Adipocyte (in vitro differentiated cells): ENCODE measurements around the gene ZBTB46.

Experiments
- DNase-seq: peaks from one replicate; pipeline ENCODE4 v3.0.0-alpha.2; 2015; ENCODE audit warnings: low read depth
- H3K27me3 ChIP-seq: replicated peaks from 2 replicates; pipeline ENCODE4 v1.7.0; 2013; ENCODE audit warnings: mild to moderate bottlenecking, low read length, moderate library complexity; ENCODE audit not compliant: control insufficient read depth, insufficient read depth
- H3K36me3 ChIP-seq: 2 replicates; pipeline ENCODE4 v1.7.0; 2013; ENCODE audit warnings: low read length, mild to moderate bottlenecking, moderate library complexity; ENCODE audit not compliant: control insufficient read depth, insufficient read depth, severe bottlenecking
- H3K4me1 ChIP-seq: 2 replicates; pipeline ENCODE4 v1.7.0; 2013; ENCODE audit warnings: mild to moderate bottlenecking, low read length, moderate library complexity; ENCODE audit not compliant: control insufficient read depth, insufficient read depth
- H3K4me3 ChIP-seq: 2 replicates; pipeline ENCODE4 v1.7.0; 2013; ENCODE audit warnings: mild to moderate bottlenecking, low read length, moderate library complexity
- H3K9ac ChIP-seq: 2 replicates; pipeline ENCODE4 v1.7.0; 2013; ENCODE audit warnings: mild to moderate bottlenecking, low read length, moderate library complexity
- H3K9me3 ChIP-seq: 2 replicates; pipeline ENCODE4 v1.7.0; 2013; ENCODE audit warnings: mild to moderate bottlenecking, low read length, moderate library complexity; ENCODE audit not compliant: control insufficient read depth

Gene ZBTB46

GRCh38 chr20:63754008-63754407 lies 77.1 kb downstream of the ZBTB46 start:
- no peak overlapping the region for H3K4me3 ChIP-seq
- no peak overlapping the region for H3K9ac ChIP-seq
- H3K36me3 ChIP-seq = no peaks in the 10 kb centered on the region
- H3K9me3 ChIP-seq = no peaks in the 10 kb centered on the region
- H3K4me1 ChIP-seq = no peaks in the 10 kb centered on the region
- peaks cover 8% of the 10 kb centered on the region for H3K27me3 ChIP-seq
- no peak for DNase-seq

GRCh38 chr20:63753381-63753780 lies 77.7 kb downstream of the ZBTB46 start:
- Histone ChIP-seq H3K4me1 (no peaks in the 10 kb centered on the region), H3K36me3 (no peaks in the 10 kb centered on the region), H3K27me3 (peaks cover 8% of the 10 kb centered on the region), H3K9me3 (no peaks in the 10 kb centered on the region), H3K9ac (no peak overlapping the region), H3K4me3 (no peak overlapping the region)
- DNase-seq = no peak

DNA sequence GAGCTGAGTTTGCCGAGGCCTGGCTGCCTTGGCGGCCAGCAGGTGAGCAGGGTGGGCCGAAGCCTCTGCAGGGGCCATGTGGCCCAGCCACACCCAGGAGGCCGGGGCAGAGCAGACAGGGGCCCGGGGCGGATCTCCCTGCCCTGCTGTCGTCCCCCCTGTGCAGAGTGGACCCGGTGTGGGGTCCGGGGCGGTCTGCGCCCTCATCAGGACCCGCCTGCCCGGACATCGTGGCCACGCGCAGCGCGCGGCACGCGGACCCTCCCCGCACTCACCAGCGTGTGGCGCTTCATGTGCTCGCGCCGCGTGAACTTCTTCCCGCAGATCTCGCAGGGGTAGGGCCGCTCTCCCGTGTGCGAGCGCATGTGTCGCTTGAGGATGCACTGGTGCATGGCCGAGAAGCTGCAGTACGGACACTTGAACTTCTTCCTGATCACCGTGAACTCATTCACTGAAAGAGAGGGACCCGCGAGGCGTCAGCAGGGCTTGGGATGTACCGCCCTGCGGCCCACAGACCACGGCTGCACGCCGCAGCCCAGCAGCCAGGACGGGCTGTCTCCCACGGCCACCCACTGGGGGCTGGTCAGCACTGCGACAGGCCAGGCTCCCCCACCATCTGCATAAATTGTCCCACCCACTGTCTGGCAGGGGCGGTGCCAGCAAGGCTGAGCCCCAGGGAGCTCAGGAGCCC lies 78.5 kb downstream of the ZBTB46 start:
- DNase-seq = no peak
- Histone ChIP-seq H3K9me3 (no peaks in the 10 kb centered on the region), H3K4me1 (no peaks in the 10 kb centered on the region), H3K36me3 (no peaks in the 10 kb centered on the region), H3K9ac (no peak overlapping the region), H3K4me3 (no peak overlapping the region), H3K27me3 (peaks cover 8% of the 10 kb centered on the region)

- no peak overlapping the region for H3K9ac ChIP-seq
- no peaks in the 10 kb centered on the region for H3K9me3 ChIP-seq
- DNase-seq = no peak
- H3K36me3 ChIP-seq = no peaks in the 10 kb centered on the region
- no peak overlapping the region for H3K4me3 ChIP-seq
- no peaks in the 10 kb centered on the region for H3K4me1 ChIP-seq
- peaks cover 5% of the 10 kb centered on the region for H3K27me3 ChIP-seq
Observed at GRCh38 chr20:63751471-63752271, 79.4 kb downstream of the ZBTB46 start.

DNA sequence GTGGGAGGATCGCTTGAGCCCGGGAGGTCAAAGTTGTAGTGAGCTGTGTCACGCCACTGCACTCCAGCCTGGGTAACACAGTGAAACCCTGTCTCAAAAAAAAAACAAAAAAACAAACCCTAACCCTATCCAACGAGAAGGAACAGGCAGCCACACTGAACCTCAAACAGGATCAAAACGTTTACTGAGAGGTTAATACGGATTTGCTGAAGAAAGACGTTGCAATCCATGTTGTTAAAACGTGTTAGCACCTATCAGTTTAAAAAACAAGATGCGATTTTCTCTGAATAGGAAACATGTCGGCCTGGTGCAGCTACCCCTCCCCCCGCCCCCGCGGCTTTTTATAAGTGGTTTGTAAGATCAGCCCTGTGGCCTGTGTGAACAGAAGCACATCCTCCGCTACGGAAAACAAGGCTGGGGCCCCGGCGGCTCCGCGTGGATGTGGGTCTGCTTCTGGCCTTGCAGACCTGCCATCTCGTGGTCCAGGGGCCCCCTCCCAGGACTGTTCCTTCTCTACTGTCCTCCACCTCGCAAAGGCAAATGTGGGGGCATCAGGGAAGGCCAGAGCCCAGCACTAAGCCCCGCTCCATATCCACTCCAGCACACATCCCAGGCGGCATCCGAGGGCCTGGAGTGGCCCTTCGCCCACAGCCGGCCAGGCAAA lies 80.1 kb downstream of the ZBTB46 start:
- peaks cover 5% of the 10 kb centered on the region for H3K27me3 ChIP-seq
- no peak overlapping the region for H3K9ac ChIP-seq
- H3K36me3 ChIP-seq = no peaks in the 10 kb centered on the region
- no peak overlapping the region for H3K4me3 ChIP-seq
- H3K4me1 ChIP-seq = no peaks in the 10 kb centered on the region
- DNase-seq = no peak
- no peaks in the 10 kb centered on the region for H3K9me3 ChIP-seq

GRCh38 chr20:63749597-63750508 lies 81.2 kb downstream of the ZBTB46 start:
- no peak for DNase-seq
- H3K4me1 ChIP-seq = peaks cover 4% of the 10 kb centered on the region
- H3K9ac ChIP-seq = no peak overlapping the region
- no peaks in the 10 kb centered on the region for H3K27me3 ChIP-seq
- no peaks in the 10 kb centered on the region for H3K36me3 ChIP-seq
- H3K9me3 ChIP-seq = no peaks in the 10 kb centered on the region
- no peak overlapping the region for H3K4me3 ChIP-seq

- no peak for DNase-seq
- H3K9ac ChIP-seq = no peak overlapping the region
- H3K9me3 ChIP-seq = no peaks in the 10 kb centered on the region
- peaks cover 6% of the 10 kb centered on the region for H3K4me1 ChIP-seq
- H3K4me3 ChIP-seq = no peak overlapping the region
- H3K36me3 ChIP-seq = peaks cover 2% of the 10 kb centered on the region
- H3K27me3 ChIP-seq = no peaks in the 10 kb centered on the region
Observed at GRCh38 chr20:63748934-63749270, 82.2 kb downstream of the ZBTB46 start.

GRCh38 chr20:63748070-63748933 lies 82.8 kb downstream of the ZBTB46 start:
- DNase-seq = no peak
- Histone ChIP-seq H3K36me3 (peaks cover 8% of the 10 kb centered on the region), H3K9me3 (no peaks in the 10 kb centered on the region), H3K4me3 (no peak overlapping the region), H3K27me3 (no peaks in the 10 kb centered on the region), H3K9ac (no peak overlapping the region), H3K4me1 (peaks cover 6% of the 10 kb centered on the region)

- H3K36me3 ChIP-seq = peaks cover 13% of the 10 kb centered on the region
- H3K4me3 ChIP-seq = no peak overlapping the region
- DNase-seq = no peak
- H3K27me3 ChIP-seq = no peaks in the 10 kb centered on the region
- peaks cover 6% of the 10 kb centered on the region for H3K4me1 ChIP-seq
- H3K9me3 ChIP-seq = no peaks in the 10 kb centered on the region
- H3K9ac ChIP-seq = no peak overlapping the region
Observed at GRCh38 chr20:63747622-63748069, 83.4 kb downstream of the ZBTB46 start.

DNA sequence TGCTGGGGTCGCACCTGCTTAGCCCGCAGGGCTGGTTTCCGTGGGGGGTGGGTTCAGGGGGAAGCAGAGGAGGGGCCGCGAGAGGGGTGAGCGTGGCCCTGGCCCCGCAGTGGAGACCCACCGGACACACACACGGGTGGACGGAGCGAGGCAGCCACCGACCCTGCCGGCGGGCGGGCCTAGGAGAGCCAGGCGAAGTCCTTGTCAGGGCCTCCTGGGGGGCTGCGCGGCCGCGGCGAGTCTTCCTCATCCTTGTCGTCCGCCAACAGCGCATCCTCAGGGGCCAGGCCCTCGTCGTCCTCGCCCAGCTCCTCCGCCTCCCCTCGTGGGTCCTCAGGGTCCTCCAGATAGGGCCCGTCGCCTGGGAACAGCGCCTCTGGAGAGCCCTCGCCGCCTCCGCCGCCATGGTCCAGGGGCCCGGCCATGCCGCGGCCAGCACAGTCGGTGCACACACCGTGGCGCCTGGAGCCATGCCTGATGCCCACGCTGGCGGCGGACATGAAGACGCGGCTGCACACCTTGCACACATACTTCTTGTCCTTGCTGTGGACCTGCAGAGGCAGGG lies 84.2 kb downstream of the ZBTB46 start:
- Histone ChIP-seq H3K36me3 (peaks cover 18% of the 10 kb centered on the region), H3K4me3 (no peak overlapping the region), H3K9ac (no peak overlapping the region)

More for the DNA sequence above, 84.2 kb downstream of the ZBTB46 start:
- no peak for DNase-seq
- H3K27me3 ChIP-seq = no peaks in the 10 kb centered on the region
- H3K4me1 ChIP-seq = peaks cover 6% of the 10 kb centered on the region
- no peaks in the 10 kb centered on the region for H3K9me3 ChIP-seq
